NCI-H69 (cell line): ENCODE results near the gene TPO.

ENCODE experiments used
- DNase-seq: peaks from one replicate; lab custom pipeline; 2025; lab: John Stamatoyannopoulos, UW

The TPO gene

GRCh38 chr2:1527153-1527992 lies 114.1 kb downstream of the TPO start:
- DNase-seq = no peak

- no peak for DNase-seq
These were observed 115.2 kb downstream of the TPO start for GRCh38 chr2:1528273-1529064.

- no peak for DNase-seq
These were observed 125.4 kb downstream of the TPO start for GRCh38 chr2:1538663-1539062.

- DNase-seq = no peak
These were observed 126.2 kb downstream of the TPO start for GRCh38 chr2:1539441-1539840.

GRCh38 chr2:1539973-1540372 lies 126.7 kb downstream of the TPO start:
- DNase-seq = no peak

GRCh38 chr2:1540481-1540880 lies 127.2 kb downstream of the TPO start:
- DNase-seq = no peak

- DNase-seq = no peak
These were observed 127.8 kb downstream of the TPO start for GRCh38 chr2:1541040-1541439.

- DNase-seq = no peak
These were observed 128.7 kb downstream of the TPO start for GRCh38 chr2:1541819-1542475.

- DNase-seq = no peak
These were observed 129.7 kb downstream of the TPO start for GRCh38 chr2:1542971-1543370.

- no peak for DNase-seq
These were observed 130.7 kb downstream of the TPO start for GRCh38 chr2:1543776-1544477.

GRCh38 chr2:1544478-1545069 lies 131.3 kb downstream of the TPO start:
- no peak for DNase-seq

GRCh38 chr2:1546023-1546591 lies 132.8 kb downstream of the TPO start:
- DNase-seq = peak; percentile 34

GRCh38 chr2:1546901-1547300 lies 133.6 kb downstream of the TPO start:
- no peak for DNase-seq

- no peak for DNase-seq
These were observed 135.8 kb downstream of the TPO start for GRCh38 chr2:1548910-1549673.

GRCh38 chr2:1550076-1550475 lies 136.8 kb downstream of the TPO start:
- DNase-seq = no peak

- peak; percentile 19 for DNase-seq
These were observed 137.5 kb downstream of the TPO start for GRCh38 chr2:1550658-1551316.

GRCh38 chr2:1551905-1552304 lies 138.6 kb downstream of the TPO start:
- DNase-seq = no peak

- DNase-seq = no peak
These were observed 139.3 kb downstream of the TPO start for GRCh38 chr2:1552611-1553010.

GRCh38 chr2:1553671-1554295 lies 140.5 kb downstream of the TPO start:
- no peak for DNase-seq

- DNase-seq = no peak
These were observed 143.0 kb downstream of the TPO start for GRCh38 chr2:1556286-1556685.
